GM21526 (cell line): ENCODE data around the gene CDHR2.

Source experiments
- ATAC-seq: cut with Tn5 transposase; IDR thresholded peaks from one replicate; pipeline ENCODE4 v1.9.1; 2021; ENCODE audit warnings: moderate library complexity; ENCODE audit not compliant: unreplicated experiment, low FRiP score

CDHR2 gene

DNA sequence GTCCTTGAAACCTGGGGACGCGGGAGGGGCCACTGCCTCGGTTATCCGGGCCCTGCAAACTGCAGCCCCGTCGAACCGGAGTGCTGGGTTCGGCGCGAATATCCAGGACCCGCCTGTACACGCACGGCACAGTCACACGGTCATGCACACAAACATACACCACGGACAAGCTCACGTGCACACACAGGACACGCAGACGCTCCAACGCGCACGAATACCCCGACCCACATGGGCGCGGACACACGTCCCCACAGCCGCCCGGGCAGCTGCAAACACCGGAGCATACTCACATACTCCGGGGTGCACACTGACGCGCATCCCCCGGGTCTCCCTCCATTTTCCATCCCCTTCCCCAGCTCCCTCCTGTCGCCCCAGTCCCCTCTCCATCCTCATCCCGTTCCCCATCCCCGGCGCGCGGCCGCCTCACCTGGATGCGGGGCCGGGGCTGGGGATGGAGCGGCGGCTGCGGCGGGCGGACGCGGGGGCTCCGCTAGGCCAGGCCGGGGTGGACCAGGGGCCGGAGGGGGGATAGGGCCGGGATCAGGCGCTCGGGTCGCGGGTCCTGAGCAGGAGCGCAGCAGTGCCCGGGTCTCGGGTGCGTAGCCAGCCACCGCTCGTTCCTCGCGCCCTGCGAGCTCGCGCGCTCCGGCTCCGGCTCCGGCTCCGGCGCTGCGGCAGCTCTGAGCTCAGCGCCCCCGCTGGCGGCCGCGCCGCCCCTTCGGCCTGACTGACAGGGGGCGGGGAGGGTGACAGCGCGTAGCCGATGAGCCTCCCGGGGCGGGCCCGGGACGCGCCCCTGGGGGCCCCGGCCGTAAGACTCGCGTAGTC is 80.9 kb downstream of the CDHR2 start, which contains the start of the genes EIF4E1B and SNCB:
EIF4E1B (plus strand) TSS at position 823 of the 828 bp plus-strand sequence. CDS start 12,113 bp downstream, outside the sequence.
SNCB (minus strand) TSS at position 682 of the 828 bp plus-strand sequence. CDS start 880 bp downstream, outside the sequence.
- ATAC-seq, result peak; percentile 60

DNA sequence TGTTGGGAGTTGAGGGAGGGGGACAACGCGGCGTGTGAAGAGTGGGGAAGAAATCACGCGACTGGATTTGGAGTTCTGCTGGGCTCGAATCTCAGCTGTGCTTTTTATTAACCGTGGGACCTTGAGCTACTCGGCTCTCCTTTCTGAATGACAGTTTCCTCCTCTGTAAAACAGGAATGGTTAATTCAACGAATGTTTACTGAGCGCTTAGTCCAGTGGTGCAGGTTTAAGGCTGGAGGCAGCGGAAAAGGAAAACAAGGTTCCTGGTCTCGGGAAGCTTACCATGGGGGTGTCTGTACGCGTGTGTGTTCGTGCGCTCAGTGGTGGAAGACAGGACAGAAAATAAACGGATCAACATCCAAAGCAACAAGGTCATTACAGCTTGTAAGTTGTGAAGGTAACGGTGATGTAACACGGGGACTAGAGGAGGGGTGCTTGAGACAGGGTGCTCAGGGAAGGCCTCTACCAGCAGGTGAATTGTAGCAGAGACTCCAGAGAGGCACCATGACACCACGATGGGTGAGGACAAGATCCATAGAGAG is 81.6 kb downstream of the CDHR2 start:
- no peak for ATAC-seq

DNA sequence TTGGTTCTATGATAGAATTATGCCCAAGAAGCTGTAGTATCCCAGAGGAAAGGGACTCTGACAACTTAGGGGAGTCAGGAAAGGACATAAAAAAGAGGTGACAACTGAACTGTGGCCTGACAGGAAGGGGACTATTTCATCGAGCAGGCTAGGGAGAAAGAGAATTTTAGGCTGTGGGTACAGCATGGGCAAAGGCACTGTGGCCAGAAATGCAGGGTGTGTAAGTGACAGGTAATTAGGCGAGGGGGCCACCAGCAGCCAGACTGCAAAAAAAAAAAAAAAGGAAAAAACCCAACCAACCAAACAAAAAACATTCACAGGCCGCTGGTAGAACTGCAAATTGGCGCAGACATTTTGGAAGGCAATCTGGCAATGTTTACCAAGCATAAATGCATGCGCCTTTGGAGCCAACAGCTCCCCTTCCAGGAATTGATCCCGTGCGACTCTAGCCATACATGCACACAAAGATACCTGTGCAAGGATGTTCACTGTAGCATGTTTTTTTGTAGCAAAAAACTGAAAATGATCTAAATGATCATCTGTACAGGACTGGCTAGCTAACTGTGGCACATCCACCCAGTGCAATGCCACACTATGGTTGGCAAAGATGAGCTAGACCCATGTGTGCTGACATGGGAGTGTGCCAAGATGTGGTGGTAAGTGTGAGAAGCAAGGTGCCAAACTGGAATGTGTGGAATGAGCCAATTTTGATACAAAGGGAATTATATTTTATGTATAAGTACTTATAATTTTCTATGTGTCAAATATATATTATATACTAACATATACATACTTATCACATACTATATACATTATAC is 82.5 kb downstream of the CDHR2 start:
- no peak for ATAC-seq

DNA sequence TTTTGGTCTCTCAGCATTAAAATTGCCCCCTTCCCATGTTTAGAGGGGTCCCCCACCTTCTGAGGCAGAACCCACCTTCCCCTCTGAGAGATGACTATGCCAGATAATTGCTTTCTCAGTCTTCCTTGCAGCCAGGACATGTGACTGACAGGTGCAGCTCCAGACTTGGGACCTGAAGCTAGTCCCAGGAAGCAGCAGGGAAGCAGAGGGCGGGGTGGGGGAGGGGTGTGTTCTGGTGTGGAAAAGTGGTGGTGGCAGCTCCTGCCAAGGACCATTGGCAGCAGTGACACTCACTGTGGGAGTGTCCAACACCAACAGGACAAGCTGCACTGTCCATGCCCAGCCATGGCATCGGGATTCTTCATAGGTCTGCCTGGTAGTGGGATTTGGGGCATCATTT is 83.6 kb downstream of the CDHR2 start:
- ATAC-seq, result no peak

DNA sequence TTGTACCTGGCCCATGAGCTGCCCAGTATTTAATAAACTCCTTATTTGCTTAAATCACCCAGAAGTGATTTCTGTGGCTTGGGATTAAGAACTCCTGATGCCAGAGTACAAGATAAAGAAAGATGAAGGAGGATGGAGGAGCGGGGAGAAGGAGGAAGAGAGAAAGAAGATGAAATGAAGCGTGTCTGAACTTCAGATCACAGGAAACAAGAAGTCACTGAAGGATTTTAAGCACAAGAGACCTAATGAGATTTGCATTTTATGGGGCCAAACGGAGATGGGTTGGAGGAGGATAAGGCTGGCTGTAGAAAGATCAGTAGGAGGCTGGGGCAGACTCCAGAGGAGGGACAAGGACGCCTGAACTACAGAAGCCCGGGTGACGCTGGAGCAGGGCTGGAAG is 84.5 kb downstream of the CDHR2 start:
- no peak for ATAC-seq

DNA sequence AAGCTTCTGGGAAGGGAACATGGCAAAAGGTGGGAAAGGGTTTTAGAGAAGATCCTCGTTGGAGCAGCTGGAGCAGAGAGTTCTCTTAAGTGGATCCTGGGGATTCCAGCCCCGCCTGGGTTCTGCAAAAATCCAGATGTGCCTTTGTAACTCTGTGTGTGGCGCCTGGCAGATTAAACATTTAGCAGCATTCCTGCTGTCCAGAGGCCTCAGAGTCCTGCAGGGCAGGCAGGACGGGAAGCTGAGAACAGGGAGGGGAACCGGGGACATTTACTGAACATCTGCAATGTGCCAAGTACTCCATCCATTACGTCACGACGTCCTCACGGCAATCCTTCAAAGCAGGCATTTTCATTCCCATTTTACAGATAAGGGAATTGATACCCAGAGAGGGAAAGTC is 87.3 kb downstream of the CDHR2 start:
- ATAC-seq, result no peak

DNA sequence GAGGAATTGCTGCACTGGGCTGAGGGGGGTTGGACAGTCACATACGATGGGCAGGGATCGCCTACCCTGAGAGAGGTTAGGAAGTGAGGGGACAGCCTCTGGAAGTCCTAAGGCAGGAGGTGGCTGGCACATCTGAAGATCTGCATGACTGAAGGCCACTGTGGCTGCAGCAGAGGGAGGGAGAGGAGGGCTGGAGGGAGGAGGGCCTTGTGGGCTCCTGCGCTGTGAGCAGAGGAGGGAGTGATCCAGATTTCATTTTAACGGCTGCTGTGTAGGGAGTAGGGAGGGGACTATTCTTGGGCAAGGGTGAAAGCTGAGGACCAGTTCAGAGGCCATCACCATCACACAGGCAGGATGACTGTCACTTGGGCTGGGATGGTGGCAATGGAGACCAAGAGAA is 88.4 kb downstream of the CDHR2 start:
- ATAC-seq, result no peak

DNA sequence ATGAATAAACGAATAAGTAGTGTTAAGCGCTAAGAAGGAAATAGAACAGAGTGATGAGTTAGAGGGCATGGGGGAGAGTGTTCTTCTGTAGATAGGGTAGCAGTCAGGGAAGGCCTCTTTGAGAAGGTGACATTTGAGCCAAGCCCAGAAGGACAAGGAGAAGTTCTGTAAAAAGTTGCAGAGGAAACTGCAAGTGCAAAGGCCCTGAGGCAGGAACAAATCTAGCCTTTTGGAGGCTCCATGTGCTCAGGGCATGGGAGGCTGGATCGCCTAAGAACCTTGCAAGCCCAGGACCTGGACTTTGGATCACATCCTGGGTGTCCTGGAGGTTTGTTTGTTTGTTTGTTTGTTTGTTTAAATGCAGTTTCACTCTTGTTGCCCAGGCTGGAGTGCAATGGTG is 89.3 kb downstream of the CDHR2 start:
- ATAC-seq, result no peak

DNA sequence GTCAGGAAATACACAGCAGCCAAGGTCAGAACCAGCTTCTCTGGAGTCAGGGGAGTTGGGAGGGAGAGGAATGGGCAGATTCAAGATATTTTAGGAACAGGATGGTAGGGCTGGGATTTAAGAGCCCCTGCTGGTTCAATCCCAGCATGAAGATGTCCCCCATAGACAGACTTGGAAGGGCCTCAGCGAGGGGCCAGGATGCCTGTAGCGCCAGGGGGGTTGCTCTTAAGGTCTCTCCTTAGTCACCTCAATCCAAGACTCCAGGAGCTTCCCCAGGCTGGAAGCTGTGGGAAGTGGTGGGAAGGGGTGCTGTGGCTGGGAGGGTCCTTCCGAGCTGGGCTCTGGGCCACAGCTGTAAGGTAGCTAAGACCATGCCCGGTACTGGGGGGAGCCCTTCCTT is 90.1 kb downstream of the CDHR2 start:
- ATAC-seq, result no peak

DNA sequence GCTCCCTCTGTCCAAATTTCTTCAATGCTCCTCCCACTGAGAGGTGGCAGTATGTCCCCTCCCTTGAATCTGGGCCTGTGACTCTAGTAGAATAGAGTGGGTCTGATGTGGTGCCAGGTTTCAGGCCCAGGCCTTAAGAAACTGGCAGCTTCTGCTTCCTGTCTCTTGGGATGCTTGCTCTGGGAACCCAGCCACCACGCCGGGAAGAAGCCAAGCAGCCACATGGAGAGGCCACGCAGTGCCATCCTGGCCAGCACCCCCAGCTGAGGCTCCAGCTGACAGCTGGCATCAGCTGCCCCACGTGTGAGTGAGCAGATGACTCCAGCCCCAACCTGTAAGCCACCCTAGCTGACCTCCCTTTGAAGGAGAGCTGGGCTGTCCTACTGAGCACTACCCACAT is 90.8 kb downstream of the CDHR2 start:
- ATAC-seq, result no peak

DNA sequence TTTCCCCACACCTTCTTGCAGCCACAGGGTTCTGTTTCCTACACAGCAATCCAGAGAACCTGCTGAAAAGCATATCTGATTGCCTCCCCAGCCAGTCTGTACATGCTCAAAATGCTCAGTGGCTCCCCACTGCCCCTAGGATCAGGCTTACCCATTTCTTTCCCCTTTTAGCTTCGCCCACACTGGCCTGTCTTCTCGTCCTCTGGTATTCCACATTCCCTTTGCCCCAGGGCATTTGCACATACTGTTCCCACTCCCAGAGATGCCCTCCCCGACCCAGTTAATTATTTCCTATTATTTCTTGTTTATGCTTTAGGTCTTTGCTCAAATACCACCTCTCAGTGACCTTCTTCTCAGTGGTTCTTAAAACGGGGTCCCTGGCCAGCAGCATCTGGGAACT is 91.5 kb downstream of the CDHR2 start:
- no peak for ATAC-seq

DNA sequence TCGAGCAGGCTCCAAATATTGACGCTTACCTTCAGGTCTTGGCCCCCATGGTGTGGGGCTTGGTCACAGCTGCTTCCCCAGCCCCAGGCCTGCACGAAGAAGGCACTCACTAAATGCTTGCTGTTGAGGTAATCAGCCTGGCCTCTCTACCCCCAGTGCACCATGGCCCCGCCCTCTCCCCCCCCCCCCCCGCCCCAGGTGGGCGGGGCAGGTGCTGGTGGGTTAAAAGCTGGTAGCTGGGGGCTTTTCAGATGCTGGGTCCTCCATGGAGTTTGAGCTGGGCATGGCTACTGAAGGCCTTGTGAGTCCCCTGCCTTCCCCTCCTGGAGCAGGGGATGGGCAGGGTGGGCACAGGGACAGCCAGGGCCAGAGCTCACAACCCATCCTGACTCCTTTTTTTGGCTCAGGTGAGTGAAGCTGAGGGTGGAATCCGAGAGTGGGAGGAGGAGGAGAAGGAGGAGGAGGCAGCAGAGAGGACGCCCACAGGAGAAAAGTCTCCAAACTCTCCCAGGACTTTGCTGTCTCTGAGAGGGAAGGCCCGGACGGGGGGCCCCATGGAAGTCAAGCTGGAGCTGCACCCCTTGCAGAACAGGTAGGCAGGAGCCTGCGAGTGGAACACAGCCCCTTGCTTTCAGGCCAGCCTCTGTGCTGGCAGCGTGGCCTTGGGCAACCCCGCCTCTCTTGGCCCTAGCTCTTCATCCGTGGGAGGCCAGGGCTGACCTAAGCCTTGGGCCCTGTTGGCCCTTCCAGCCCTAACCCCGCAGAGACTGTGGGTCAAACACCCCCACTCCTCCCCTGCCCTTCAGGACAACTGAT is 93.7 kb downstream of the CDHR2 start:
- no peak for ATAC-seq

DNA sequence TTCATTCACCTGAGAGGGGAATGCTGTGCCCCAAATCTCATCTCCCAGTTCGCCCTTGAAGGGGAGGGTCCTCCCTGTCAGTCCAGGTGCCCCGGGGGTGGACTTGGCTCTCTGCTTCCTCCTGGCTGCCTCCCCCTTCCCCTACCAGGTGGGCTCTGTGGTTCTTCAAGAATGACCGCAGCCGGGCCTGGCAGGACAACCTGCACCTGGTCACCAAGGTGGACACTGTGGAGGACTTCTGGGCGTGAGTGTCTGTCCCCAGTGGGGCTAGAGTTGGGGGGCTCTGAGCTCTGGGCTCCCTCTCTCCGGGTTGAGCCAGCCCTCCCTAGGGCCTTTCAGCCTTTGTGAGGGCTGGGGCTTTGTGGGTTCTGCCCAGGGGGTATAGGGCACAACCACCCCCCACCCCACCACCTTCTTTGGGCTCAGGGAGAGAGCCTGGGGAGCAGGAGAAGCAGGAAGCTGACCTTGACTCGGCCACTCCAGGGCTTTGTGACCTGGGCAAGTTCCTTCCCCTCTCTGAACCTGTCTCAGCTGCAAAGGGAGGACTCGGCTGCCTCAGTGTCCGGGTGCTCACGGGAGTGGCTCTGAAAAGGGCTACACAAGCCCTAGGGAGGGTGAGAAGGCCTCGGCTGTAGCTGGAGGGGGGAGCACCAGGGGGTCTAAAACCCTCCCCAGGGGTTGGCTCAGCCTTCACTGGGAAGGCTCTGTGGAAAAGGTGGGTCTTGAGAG is 94.5 kb downstream of the CDHR2 start:
- ATAC-seq, result no peak

DNA sequence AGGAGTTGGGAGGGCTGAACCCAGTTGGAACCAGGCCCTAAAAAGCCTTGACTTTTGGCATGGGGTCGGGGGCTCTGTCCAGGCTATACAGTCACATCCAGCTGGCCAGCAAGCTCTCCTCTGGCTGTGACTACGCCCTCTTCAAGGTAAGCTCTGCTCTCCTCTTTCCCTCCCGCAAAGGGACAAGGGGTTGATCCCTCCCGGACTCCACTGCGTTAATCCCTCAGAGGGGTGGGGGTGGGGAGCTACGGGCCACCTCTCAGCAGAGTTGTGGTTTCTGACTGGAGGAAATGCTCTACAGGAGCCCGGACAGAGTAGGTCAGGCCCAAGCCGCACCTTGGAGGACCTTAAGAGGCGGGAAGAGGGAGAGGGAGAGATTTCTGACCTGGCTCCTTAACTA is 95.2 kb downstream of the CDHR2 start:
- ATAC-seq, result no peak

DNA sequence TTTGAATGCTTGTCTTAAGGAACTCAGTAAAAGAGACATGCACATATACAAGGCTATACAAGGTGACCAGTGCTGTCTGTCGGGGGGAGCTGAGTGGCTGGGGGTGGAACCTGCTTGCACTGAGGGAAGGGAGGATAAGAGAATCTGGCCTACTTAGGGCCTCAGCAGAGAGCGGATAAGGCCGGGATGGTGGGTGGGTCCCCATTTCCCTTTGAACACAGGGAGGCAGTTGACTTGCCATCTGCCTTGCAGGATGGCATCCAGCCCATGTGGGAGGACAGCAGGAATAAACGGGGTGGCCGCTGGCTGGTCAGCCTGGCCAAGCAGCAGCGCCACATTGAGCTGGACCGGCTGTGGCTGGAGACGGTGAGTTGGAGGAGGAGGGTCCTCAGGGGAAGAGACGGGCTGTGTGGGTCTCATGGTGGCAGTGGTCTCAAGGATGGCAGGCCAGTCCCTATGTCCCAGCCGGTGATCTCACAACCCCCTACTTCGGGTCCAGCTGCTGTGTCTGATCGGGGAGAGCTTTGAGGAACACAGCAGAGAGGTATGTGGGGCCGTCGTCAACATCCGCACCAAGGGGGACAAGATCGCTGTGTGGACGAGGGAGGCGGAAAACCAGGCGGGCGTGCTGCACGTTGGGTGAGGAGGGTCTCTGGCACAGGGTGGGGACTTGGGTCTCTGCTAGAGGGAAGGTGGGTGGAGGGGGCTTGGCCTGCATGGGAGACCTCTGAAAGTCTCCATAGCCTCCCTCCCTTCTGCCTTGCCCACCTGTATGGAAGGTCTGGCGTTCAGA is 95.9 kb downstream of the CDHR2 start:
- ATAC-seq, result no peak
